Stimulated activated CD4-positive, alpha-beta T cell treated with anti-CD3 and anti-CD28 coated beads, Interleukin-2, amount 100 ng/mL, for 48 hours (primary cell): ENCODE data around the gene GPA33.
A peak's percentile ranks its signal among the peaks of the same experiment; 100 is the strongest.
"Not testable (repeated sequence)": the region's sequence is repeated elsewhere in the genome, so short reads cannot be mapped to it uniquely, and the experiment has no call there.

Experiments used
- DNase-seq, 2 donors: peaks; one replicate each; pipeline ENCODE4 v3.0.0-alpha.2; 2020

GPA33 gene

GRCh38 chr1:167054946-167055630, 35.1 kb downstream of the GPA33 start:
- no peak for DNase-seq

GRCh38 chr1:167054531-167054930, 35.6 kb downstream of the GPA33 start:
- no peak for DNase-seq

- DNase-seq: no peak
These were observed 37.8 kb downstream of the GPA33 start for GRCh38 chr1:167052389-167052788.

- DNase-seq: no peak
These were observed 38.3 kb downstream of the GPA33 start for GRCh38 chr1:167051907-167052306.

GRCh38 chr1:167043752-167044488, 46.3 kb downstream of the GPA33 start:
- DNase-seq: peak; percentile 54 to 61

- no peak for DNase-seq
These were observed 56.5 kb downstream of the GPA33 start for GRCh38 chr1:167033646-167034045.

- not testable (repeated sequence) for DNase-seq
These were observed 60.6 kb downstream of the GPA33 start for GRCh38 chr1:167029553-167029952.

GRCh38 chr1:167022384-167022783, 67.8 kb downstream of the GPA33 start:
- no peak for DNase-seq

GRCh38 chr1:167016100-167016750, 74.0 kb downstream of the GPA33 start:
- DNase-seq: no peak

GRCh38 chr1:167013108-167013929, 76.9 kb downstream of the GPA33 start:
- DNase-seq: no peak

- no peak for DNase-seq
These were observed 77.6 kb downstream of the GPA33 start for GRCh38 chr1:167012570-167012969.

GRCh38 chr1:167011560-167012191, 78.5 kb downstream of the GPA33 start:
- no peak for DNase-seq

- no peak for DNase-seq
These were observed 86.5 kb downstream of the GPA33 start for GRCh38 chr1:167003711-167004110.
